Neural progenitor cell (in vitro differentiated cells): ENCODE data around the gene DCDC2.

ENCODE experiments used
- EZH2phosphoT487 ChIP-seq: fragments of 200-600 bp; sonication (generic); IDR thresholded peaks from 2 replicates; pipeline ENCODE4 v1.6.1; 2017; ENCODE audit warnings: antibody characterized with exemption
- TF ChIP-seq, protein P1 (sequence below): fragments of 200-600 bp; sonication (generic); IDR thresholded peaks from 2 replicates; pipeline ENCODE4 v1.5.1; 2017; ENCODE audit warnings: antibody characterized with exemption, mild to moderate bottlenecking

GRCh38 chr6:24329022-24329421, 28.8 kb downstream of the DCDC2 start:
- TF ChIP-seq, protein P1, sequence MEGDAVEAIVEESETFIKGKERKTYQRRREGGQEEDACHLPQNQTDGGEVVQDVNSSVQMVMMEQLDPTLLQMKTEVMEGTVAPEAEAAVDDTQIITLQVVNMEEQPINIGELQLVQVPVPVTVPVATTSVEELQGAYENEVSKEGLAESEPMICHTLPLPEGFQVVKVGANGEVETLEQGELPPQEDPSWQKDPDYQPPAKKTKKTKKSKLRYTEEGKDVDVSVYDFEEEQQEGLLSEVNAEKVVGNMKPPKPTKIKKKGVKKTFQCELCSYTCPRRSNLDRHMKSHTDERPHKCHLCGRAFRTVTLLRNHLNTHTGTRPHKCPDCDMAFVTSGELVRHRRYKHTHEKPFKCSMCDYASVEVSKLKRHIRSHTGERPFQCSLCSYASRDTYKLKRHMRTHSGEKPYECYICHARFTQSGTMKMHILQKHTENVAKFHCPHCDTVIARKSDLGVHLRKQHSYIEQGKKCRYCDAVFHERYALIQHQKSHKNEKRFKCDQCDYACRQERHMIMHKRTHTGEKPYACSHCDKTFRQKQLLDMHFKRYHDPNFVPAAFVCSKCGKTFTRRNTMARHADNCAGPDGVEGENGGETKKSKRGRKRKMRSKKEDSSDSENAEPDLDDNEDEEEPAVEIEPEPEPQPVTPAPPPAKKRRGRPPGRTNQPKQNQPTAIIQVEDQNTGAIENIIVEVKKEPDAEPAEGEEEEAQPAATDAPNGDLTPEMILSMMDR, result no peak
- TF ChIP-seq EZH2phosphoT487, result no peak
